Stimulated activated CD4-positive, alpha-beta T cell treated with anti-CD3 and anti-CD28 coated beads, Interleukin-2, amount 100 ng/mL, for 4 hours (primary cell): ENCODE measurements around the gene GORASP1.

Experiments
- DNase-seq: peaks from one replicate; pipeline ENCODE4 v3.0.0-alpha.2; 2020; ENCODE audit warnings: low read depth

Gene GORASP1

DNA sequence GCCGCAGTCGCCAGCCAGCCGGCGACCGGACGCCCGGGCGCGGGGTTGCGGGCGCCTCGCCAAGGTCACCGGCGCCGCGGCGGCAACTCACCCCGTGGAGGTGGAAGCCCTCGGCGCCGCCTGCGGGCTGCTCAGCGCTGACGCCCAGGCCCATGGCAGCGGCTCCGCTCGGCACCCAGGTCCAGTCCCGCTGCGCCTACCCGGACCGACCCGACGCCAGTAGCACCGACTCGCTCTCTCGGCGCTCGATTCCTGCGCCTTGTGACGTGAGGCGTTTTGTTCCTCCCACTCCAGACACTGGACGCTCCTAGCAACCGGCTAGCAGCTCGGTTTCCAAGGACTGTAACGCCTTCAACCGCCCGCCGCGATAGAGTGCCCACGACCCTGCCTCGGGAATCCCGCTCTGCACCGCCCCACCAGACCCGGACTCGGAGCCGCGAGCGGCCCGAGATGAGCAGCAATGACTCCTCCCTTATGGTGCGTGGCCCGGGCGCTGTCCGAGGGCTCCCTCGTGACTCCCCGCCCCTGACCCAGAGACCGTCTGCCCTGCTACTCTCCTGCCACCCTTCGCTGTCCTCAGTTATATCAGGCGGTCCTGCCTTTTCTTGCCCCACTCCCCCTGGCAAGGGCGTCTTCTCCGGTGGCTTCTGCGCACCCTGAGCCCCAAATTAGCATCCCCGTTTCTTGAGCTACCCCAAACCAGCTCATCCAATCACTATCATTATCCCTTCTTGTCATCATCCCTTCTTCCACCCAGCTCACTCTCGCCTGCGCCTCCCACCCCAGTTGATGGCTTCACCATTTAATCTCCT, at the start of gene GORASP1, which contains the start of gene TTC21A:
TSS of gene GORASP1 (minus strand) at position 240 of the 812 bp plus-strand sequence. CDS start at position 154, 86 bp downstream.
TSS of gene TTC21A (plus strand) at position 293 of the 812 bp plus-strand sequence. CDS start at position 451, 158 bp downstream.
- DNase-seq = peak; percentile 35

DNA sequence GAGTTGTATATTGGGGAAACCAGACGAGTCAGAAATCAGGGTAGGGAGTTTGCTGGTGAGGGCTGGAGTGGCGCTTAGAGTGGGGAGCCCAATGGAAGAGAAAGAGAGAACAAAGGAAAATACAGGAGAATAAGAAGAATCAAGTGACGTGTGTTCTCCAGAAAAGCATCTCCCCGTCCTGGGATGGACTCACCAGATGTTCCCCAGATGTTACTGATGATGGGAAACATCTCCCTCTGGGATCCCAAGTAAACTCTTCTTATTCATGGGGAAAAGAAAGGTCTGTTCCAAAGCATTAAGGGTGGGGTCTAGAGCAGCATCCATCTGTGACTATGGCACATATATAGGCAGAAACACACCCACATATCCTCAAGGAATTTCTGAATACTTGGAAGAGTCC, 49.0 kb upstream of the GORASP1 start:
- DNase-seq = no peak

GRCh38 chr3:39154280-39155021, 47.0 kb upstream of the GORASP1 start:
- no peak for DNase-seq

- DNase-seq = no peak
Observed at GRCh38 chr3:39153977-39154279, 46.5 kb upstream of the GORASP1 start.

GRCh38 chr3:39150803-39151631, 43.6 kb upstream of the GORASP1 start:
- peak; percentile 52 for DNase-seq

DNA sequence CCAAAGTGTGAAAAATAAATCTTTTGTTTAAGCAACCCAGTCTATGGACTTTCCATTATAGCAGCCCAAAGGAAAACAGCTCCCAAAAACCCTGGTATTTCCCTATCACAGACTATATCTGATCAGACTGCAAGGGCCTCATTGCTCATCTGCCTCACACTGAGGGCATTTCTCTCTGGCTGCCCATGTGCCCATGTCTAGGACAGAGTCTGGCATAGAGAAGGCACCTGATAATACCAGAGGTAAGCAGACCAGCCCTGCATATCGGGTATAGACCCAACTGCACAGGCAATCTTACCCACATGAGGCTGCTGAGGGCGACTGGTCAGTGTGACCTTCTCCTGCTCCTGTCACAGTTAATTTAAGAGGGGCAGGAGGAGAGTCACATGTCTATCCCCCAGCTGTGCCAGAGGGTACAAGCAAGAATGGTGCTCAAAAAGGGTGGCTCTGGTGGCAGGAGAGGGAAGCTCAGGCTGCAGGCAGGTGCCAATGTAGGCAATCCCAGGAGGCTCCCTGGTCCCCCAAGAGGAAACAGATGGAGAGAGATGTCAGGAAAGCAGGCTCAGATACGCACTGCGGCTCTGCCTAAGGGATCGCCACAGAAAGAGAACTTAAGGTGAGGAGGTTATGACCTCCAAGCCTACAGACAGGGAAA, 42.8 kb upstream of the GORASP1 start:
- DNase-seq = no peak

DNA sequence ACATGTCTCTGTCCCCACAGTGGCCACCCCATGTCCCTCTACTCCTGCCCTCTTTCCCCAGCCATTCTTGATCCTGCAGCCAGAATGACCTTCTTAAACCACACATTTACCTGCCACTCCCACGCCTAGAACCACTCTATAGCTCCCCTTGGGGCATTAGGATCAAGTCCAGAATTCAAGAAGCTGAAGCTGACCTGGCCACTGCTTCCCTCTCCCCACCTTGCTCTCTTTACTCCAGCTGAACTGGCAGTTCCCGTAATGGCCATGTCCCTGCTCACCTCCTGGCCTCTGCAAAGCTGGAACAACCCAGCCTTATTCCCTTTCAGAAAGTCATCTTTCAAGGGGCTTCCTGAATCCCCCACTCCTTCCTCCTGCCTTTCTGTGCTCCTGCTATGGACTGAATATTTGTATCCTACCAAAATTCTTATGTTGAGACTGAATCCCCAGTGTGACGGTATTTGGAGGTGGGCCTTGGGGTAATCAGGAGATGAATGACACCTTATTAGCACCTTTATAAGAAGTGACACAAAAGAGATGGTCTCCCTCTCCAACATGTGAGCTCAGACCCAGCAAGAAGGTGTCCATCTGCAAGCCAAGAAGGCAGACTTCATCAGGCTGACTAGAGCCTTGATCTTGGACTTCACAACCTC, 42.2 kb upstream of the GORASP1 start:
- no peak for DNase-seq

DNA sequence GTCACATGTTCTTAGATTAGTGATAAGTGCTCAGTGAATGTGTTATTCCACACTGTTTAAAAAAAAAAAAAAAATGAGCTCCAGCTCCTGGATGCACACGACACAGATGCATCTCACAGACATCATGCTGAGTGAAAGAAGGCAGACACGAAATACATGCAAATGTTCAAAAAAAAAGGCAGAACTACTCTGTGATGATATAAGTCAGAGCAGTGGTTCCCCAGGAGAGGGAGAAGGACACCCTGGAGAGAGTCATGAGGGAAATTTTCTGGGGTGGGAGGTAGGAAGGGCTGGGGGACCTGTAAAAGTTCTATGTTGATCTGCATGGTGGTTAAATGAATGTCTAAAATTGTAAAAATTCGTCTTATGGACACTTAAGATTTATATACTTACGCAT, 41.6 kb upstream of the GORASP1 start:
- no peak for DNase-seq

GRCh38 chr3:39148435-39149058, 41.1 kb upstream of the GORASP1 start:
- DNase-seq = no peak

- DNase-seq = no peak
Observed at GRCh38 chr3:39147711-39148434, 40.4 kb upstream of the GORASP1 start.

- DNase-seq = peak; percentile 74
Observed at GRCh38 chr3:39146611-39147591, 39.5 kb upstream of the GORASP1 start.

- DNase-seq = no peak
Observed at GRCh38 chr3:39146083-39146501, 38.7 kb upstream of the GORASP1 start.

GRCh38 chr3:39144748-39145380, 37.4 kb upstream of the GORASP1 start:
- DNase-seq = no peak

GRCh38 chr3:39144095-39144747, 36.8 kb upstream of the GORASP1 start:
- no peak for DNase-seq

- DNase-seq = no peak
Observed at GRCh38 chr3:39143051-39143885, 35.8 kb upstream of the GORASP1 start.

DNA sequence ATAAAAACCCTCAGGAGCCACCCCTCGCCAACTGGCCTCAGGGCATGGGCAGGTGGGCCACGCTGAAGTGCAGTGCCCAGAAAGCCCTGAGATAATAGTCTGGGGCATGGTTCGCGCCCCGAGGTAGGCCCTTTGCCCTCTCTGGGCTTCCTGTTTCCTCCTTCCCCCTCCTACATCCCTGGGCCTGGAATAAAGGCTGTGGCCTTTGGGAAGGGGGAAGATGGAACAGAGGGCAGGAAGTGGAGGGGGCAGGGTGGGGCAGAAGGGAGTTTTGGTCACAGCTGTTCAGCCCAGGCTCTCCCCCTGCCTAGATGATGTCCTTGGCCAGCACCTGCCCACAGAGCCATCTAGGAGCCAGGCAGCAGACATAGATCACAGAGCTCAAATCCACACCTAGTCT, 34.6 kb upstream of the GORASP1 start:
- no peak for DNase-seq
